LHCN-M2 (cell line): ENCODE results near the gene SNX21. TPM values are rescaled to one million over a fixed set of nuclear protein-coding genes. Genes with fewer than 3 reads are reported as not detected.

ENCODE experiments used
- DNase-seq: peaks from one replicate; pipeline ENCODE4 v3.0.0-alpha.2; 2012; ENCODE audit warnings: low read depth
- total RNA-seq: library from RNA; depleted of rRNA; stranded (reverse); fragments of >200 nt; gene quantifications from 2 replicates; pipeline ENCODE4 v1.2.3, GENCODE V29; 2014; rRNA removed

Gene SNX21
- total RNA-seq, 1 experiment from 2014 or later, result 80.3 TPM

DNA sequence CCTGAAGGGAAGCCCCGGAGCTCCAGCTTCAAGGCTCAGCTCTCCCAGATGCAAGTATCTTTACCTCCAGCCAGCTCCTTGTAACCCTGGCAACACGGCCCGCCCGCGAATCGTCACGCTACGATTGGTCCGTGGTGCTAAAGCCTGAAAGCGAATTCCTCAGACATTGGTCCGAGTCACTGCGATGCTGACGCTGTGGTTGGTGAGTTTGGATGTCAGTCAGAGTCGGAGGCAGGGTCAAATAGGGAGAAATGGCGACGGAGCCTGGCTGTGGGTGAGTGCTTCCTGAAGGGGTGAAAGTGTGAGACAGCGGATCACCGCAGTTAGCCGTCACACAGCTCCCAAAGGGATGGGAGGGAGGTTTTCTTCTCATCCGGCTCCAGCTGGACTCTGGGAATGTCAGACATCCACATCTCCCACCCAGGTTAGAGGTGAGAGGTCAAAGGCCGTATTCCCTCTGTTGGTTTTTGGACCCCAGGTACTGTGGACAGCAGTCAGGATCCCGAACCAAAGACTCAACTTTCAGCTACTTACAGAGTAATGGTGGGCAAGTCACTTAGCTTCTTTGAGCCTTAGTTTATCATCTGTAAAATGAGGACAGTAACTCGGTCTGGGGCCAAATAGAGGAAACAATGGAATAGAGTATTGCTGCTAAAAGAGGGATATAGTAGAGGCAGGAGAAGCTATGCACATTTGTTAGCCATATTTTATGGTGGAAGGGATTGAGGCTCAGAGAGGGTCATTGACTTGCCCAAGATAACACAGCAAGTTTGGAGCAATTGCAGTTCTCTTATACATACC is 47.6 kb downstream of the SNX21 start, which contains the start of gene ZSWIM1:
Gene ZSWIM1 (plus strand): TSS at position 240 of the 801 bp plus-strand sequence. CDS start 1,366 bp downstream, outside the sequence.
- peak; percentile 99 for DNase-seq

GRCh38 chr20:45882469-45883099 is 49.0 kb downstream of the SNX21 start:
- no peak for DNase-seq

- DNase-seq, result no peak
These were observed 49.5 kb downstream of the SNX21 start for GRCh38 chr20:45883100-45883469.

DNA sequence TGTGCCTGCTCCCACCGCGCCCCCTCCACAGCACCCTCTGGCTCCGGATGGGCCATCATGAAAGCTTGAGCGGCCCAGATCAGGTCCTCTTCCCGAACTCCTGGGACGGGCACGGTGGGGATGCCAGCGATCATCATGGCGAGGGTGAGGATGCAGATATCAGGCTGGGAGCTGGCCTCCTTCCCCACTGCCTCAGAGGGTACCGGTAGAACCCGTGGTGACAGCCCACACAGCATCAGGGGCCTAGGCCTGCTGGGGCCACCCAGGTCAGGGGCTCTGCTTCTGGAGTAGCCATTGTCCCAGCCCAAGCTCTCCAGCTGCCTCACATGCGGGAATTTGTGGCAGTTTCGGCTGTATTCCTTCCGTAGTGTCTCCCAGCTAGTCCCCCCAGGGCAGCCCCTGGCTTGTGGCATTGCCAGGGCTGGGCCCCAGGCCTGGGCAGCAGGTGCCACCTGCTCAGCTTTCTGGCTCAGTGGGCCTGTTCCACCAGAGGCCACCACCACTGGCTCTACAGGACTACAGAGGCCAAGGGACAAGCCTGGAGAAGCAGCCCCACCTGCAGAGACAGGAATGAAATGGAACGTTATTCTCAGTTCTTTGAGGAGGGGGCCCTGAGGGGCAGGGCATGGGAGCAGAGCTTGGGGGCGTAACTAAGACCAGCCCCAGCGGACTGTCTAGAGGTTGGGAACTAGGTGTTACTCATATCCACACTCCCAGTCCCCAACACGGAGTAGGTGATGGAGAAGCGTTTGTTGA is 53.2 kb downstream of the SNX21 start:
- DNase-seq, result no peak

- DNase-seq, result no peak
These were observed 53.7 kb downstream of the SNX21 start, which contains the start of gene SPATA25 for GRCh38 chr20:45887346-45887715. Gene SPATA25 (minus strand): TSS chr20:45887622. CDS start chr20:45887590, 32 bp downstream.

GRCh38 chr20:45888681-45889080 is 55.1 kb downstream of the SNX21 start:
- DNase-seq, result no peak

DNA sequence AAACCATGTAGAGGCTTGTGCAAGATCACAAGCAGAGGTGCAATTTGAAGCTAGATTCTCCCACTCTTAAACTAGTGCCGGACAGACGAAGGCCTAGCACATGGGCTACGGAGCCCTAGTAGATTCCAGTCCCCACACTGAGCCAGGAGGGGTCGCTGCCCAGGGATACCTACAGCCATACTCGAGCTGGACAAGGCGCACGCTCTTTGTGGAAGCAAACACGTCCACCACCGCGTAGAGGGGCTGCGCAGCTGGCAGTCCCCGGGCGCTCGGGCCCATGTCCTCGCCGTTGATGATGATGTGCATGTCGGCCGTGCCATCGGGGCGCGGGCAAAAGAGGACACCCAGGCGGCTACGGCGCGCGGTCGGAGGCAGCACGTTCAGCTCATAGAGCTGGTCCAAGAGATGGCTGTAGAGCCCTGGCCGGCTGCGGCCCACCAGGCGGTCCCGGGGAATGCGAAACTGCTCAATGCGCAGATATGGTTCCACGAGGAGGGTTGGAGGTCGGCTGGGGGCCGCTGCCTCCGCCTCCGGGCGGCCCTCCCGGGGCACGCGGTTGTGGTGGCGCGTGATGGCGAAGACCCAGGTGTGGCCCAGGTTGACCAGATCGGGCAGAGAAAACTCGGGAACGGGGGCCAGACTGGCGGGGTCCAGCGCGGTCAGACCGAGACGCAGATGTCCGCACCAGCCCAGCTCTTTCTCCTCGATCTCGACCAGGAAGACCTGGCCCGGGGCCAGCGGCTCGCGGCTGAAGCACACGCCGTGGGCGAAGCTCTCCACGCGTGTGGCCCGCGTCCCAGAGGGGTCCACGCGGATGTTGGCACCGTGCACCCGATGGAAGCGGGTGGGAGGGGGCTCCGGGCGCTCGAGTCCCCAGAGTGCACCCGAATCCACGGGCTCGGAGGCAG is 56.7 kb downstream of the SNX21 start:
- DNase-seq, result peak; percentile 80

DNA sequence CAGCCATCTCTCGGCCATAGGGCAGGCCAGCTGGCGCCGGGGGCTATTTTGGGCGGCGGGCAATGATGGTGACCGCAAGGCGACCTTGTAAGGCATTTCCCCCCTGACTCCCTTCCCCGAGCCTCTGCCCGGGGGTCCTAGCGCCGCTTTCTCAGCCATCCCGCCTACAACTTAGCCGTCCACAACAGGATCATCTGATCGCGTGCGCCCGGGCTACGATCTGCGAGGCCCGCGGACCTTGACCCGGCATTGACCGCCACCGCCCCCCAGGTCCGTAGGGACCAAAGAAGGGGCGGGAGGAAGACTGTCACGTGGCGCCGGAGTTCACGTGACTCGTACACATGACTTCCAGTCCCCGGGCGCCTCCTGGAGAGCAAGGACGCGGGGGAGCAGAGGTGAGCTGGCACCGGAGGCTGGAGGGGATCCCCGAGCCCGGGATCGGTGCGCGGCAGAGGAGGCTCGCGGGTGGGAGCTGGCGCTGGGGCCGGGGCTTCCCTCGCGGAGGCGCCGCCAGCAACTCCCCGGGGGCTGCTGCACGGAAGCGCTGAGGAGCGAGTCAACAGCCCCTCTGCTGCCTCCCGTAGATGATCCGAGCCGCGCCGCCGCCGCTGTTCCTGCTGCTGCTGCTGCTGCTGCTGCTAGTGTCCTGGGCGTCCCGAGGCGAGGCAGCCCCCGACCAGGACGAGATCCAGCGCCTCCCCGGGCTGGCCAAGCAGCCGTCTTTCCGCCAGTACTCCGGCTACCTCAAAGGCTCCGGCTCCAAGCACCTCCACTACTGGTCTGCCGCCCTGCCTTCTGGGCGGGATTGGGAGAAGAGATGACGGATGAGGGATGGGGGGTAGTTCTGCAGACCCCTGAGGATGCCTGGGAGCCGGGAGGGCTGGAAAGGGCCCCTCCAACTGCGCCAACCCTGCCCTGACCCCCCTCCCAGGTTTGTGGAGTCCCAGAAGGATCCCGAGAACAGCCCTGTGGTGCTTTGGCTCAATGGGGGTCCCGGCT is 57.7 kb downstream of the SNX21 start, which contains the start of the genes CTSA and NEURL2:
Gene CTSA (plus strand): TSS at position 351 of the 999 bp plus-strand sequence. CDS start 234 bp downstream, at position 585.
Gene NEURL2 (minus strand): TSS at position 224 of the 999 bp plus-strand sequence. CDS start 217 bp downstream, at position 7.
- DNase-seq, result peak; percentile 96

GRCh38 chr20:45892049-45892825 is 58.6 kb downstream of the SNX21 start:
- DNase-seq, result peak; percentile 47

Other genes starting within 250 kb of the SNX21 start
- not detected in 2 replicates for gene WFDC10A, start 204.1 kb upstream of the SNX21 start, total RNA-seq
- gene WFDC9, start 202.5 kb upstream of the SNX21 start, total RNA-seq, result not detected in 2 replicates
- gene WFDC11, start 163.6 kb upstream of the SNX21 start, total RNA-seq, result 1.2 TPM in 1 of 2 replicates, not detected in the other
- not detected in 2 replicates for gene WFDC13, start 131.8 kb upstream of the SNX21 start, total RNA-seq
- gene WFDC10B, start 128.8 kb upstream of the SNX21 start, total RNA-seq, result 0.38 TPM in 1 of 2 replicates, not detected in the other
- not detected in 2 replicates for gene SPINT4, start 111.5 kb upstream of the SNX21 start, total RNA-seq
- gene WFDC3, start 41.9 kb upstream of the SNX21 start, total RNA-seq, result 0.51 and 0.75 TPM in 2 replicates
- 22.9 and 35.5 TPM in 2 replicates for gene DNTTIP1, start 41.8 kb upstream of the SNX21 start, total RNA-seq
- 235 and 279 TPM in 2 replicates for gene UBE2C, start 21.2 kb upstream of the SNX21 start, total RNA-seq
- 0.34 and 0.38 TPM in 2 replicates for gene TNNC2, start 6.5 kb upstream of the SNX21 start, total RNA-seq
- 39.1 and 46.6 TPM in 2 replicates for gene ACOT8, start 23.6 kb downstream of the SNX21 start, total RNA-seq
- gene ZSWIM3, start 23.8 kb downstream of the SNX21 start, total RNA-seq, result 3.3 and 4.6 TPM in 2 replicates
- 9.8 and 10.2 TPM in 2 replicates for gene ZSWIM1, start 47.4 kb downstream of the SNX21 start, total RNA-seq
- gene SPATA25, start 53.8 kb downstream of the SNX21 start, total RNA-seq, result 0.69 and 4.1 TPM in 2 replicates
- gene NEURL2, start 57.4 kb downstream of the SNX21 start, total RNA-seq, result 5.4 and 9.0 TPM in 2 replicates
- gene CTSA, start 57.5 kb downstream of the SNX21 start, total RNA-seq, result 118 and 180 TPM in 2 replicates
- 7.2 and 10.3 TPM in 2 replicates for gene PLTP, start 78.4 kb downstream of the SNX21 start, total RNA-seq
- 10.2 and 13.6 TPM in 2 replicates for gene PCIF1, start 100.9 kb downstream of the SNX21 start, total RNA-seq
- gene ZNF335, start 138.4 kb downstream of the SNX21 start, total RNA-seq, result 15.3 and 15.9 TPM in 2 replicates
- gene MMP9, start 175.1 kb downstream of the SNX21 start, total RNA-seq, result not detected in 2 replicates
- under 0.01 TPM in 1 of 2 replicates, not detected in the other for gene SLC12A5, start 195.4 kb downstream of the SNX21 start, total RNA-seq